Neural progenitor cell (in vitro differentiated cells): Measurements from ENCODE around the gene MRAP2.

Experiments
- CTCF ChIP-seq: fragments of 200-600 bp; sonication (generic); IDR thresholded peaks from 2 replicates; pipeline ENCODE4 v1.5.1; 2017; ENCODE audit warnings: antibody characterized with exemption, mild to moderate bottlenecking
- EZH2phosphoT487 ChIP-seq: fragments of 200-600 bp; sonication (generic); IDR thresholded peaks from 2 replicates; pipeline ENCODE4 v1.6.1; 2017; ENCODE audit warnings: antibody characterized with exemption

- TF ChIP-seq CTCF (no peak), EZH2phosphoT487 (no peak)
Observed at GRCh38 chr6:84037425-84038089, 4.0 kb downstream of the MRAP2 start.
